Fibroblast of peridontal ligament (primary cell): ENCODE results near the gene HSD17B14.
"Not testable (repeated sequence)": the region's sequence is repeated elsewhere in the genome, so short reads cannot be mapped to it uniquely, and the experiment has no call there.

Experiments used
- DNase-seq: peaks from one replicate; pipeline ENCODE4 v3.0.0-alpha.2; 2010; ENCODE audit errors: extremely low read depth

HSD17B14 gene

GRCh38 chr19:48867123-48867745 is 30.9 kb upstream of the HSD17B14 start:
- DNase-seq = no peak

- no peak for DNase-seq
These were observed 30.4 kb upstream of the HSD17B14 start for GRCh38 chr19:48866692-48867091.

GRCh38 chr19:48862827-48863226 is 26.5 kb upstream of the HSD17B14 start:
- no peak for DNase-seq

GRCh38 chr19:48861313-48861712 is 25.0 kb upstream of the HSD17B14 start:
- DNase-seq = no peak

GRCh38 chr19:48859711-48860572 is 23.7 kb upstream of the HSD17B14 start:
- no peak for DNase-seq

GRCh38 chr19:48858984-48859710 is 22.9 kb upstream of the HSD17B14 start:
- DNase-seq = no peak

GRCh38 chr19:48856921-48857320 is 20.6 kb upstream of the HSD17B14 start:
- no peak for DNase-seq

- DNase-seq = no peak
These were observed 17.8 kb upstream of the HSD17B14 start for GRCh38 chr19:48854103-48854502.

GRCh38 chr19:48853483-48853882 is 17.2 kb upstream of the HSD17B14 start:
- DNase-seq = no peak

GRCh38 chr19:48852292-48852691 is 16.0 kb upstream of the HSD17B14 start:
- DNase-seq = no peak

- DNase-seq = not testable (repeated sequence)
These were observed 10.4 kb upstream of the HSD17B14 start for GRCh38 chr19:48846659-48847058.

GRCh38 chr19:48845384-48845783 is 9.1 kb upstream of the HSD17B14 start:
- DNase-seq = no peak

- peak; percentile 75 for DNase-seq
These were observed 8.2 kb upstream of the HSD17B14 start for GRCh38 chr19:48844472-48844871.

- peak; percentile 71 for DNase-seq
These were observed 6.5 kb upstream of the HSD17B14 start for GRCh38 chr19:48842789-48843162.

GRCh38 chr19:48841571-48841970 is 5.3 kb upstream of the HSD17B14 start:
- DNase-seq = no peak

GRCh38 chr19:48841047-48841446 is 4.8 kb upstream of the HSD17B14 start:
- DNase-seq = no peak

GRCh38 chr19:48837687-48838086 is 1.4 kb upstream of the HSD17B14 start:
- no peak for DNase-seq

GRCh38 chr19:48837051-48837524 is 797 bp upstream of the HSD17B14 start:
- peak; percentile 89 for DNase-seq

- peak; percentile 86 for DNase-seq
These were observed 580 bp downstream of the HSD17B14 start for GRCh38 chr19:48835734-48836088.

GRCh38 chr19:48833977-48834376 is 2.3 kb downstream of the HSD17B14 start:
- no peak for DNase-seq

- no peak for DNase-seq
These were observed 3.2 kb downstream of the HSD17B14 start for GRCh38 chr19:48833049-48833448.

- DNase-seq = no peak
These were observed 5.3 kb downstream of the HSD17B14 start for GRCh38 chr19:48830965-48831364.

GRCh38 chr19:48830088-48830487 is 6.2 kb downstream of the HSD17B14 start:
- DNase-seq = no peak
